HEK293 (cell line): ENCODE results near the gene KCNA1.

Source experiments
- CTCF ChIA-PET: fragments of 350-600 bp; formaldehyde crosslinking; extraction: SDS; loops from one replicate; lab custom pipeline; 2021; ENCODE audit warnings: antibody characterized with exemption; lab: Yijun Ruan, JAX
- POLR2A ChIA-PET: fragments of 300-600 bp; formaldehyde crosslinking; extraction: SDS; loops from one replicate; lab custom pipeline; 2020; ENCODE audit warnings: antibody characterized with exemption, inconsistent platforms; lab: Yijun Ruan, JAX
- H3K27ac ChIP-seq: fragments of 200-500 bp; sonication (Bioruptor generic); 2 replicates; pipeline ENCODE4 v1.5.1; 2014; ENCODE audit warnings: low read depth, low read length, control low read depth, inconsistent platforms; ENCODE audit errors: extremely low read depth
- H3K36me3 ChIP-seq, 2 experiments: fragments of 200-500 bp in 1 of 2; sonication (Bioruptor generic) in 1 of 2; 1 replicate in 1 of 2; 2 replicates in 1 of 2; pipeline ENCODE4 v1.5.1; 2014 to 2017; ENCODE audit warnings: inconsistent platforms in 2 of 2, low read length in 2 of 2; ENCODE audit not compliant: control insufficient read depth in 2 of 2, insufficient read depth in 1 of 2
- H3K4me1 ChIP-seq: fragments of 200-500 bp; sonication (Bioruptor generic); 2 replicates; pipeline ENCODE4 v1.5.1; 2014; ENCODE audit warnings: mild to moderate bottlenecking, low read length, inconsistent platforms; ENCODE audit not compliant: control insufficient read depth, insufficient read depth
- H3K4me3 ChIP-seq: 2 replicates; pipeline ENCODE4 v1.5.1; 2011; ENCODE audit warnings: low read depth, mild to moderate bottlenecking, control low read depth, low read length, moderate library complexity
- H3K9me3 ChIP-seq: fragments of 200-500 bp; sonication (Bioruptor generic); 2 replicates; pipeline ENCODE4 v1.5.1; 2014; ENCODE audit warnings: low read depth, low read length, inconsistent platforms; ENCODE audit not compliant: control insufficient read depth, insufficient read depth
- BCL11B ChIP-seq: fragments of 450-650 bp; formaldehyde crosslinking; IDR thresholded peaks from 2 replicates; pipeline ENCODE4 v1.5.1; 2016; ENCODE audit warnings: low read depth, missing biosample characterization, missing genetic modification characterization
- GLI2 ChIP-seq: fragments of 450-650 bp; formaldehyde crosslinking; IDR thresholded peaks from 2 replicates; pipeline ENCODE4; 2017; ENCODE audit warnings: missing biosample characterization, missing genetic modification characterization, low read depth, borderline replicate concordance
- GLIS1 ChIP-seq: fragments of 450-650 bp; formaldehyde crosslinking; IDR thresholded peaks from 2 replicates; pipeline ENCODE4 v1.5.1; 2016; ENCODE audit warnings: missing biosample characterization, missing genetic modification characterization
- KLF16 ChIP-seq: fragments of 450-650 bp; formaldehyde crosslinking; IDR thresholded peaks from 2 replicates; pipeline ENCODE4 v1.5.1; 2017; ENCODE audit warnings: missing biosample characterization, missing genetic modification characterization
- KLF17 ChIP-seq: fragments of 450-650 bp; formaldehyde crosslinking; IDR thresholded peaks from 2 replicates; pipeline ENCODE4 v1.5.1; 2016; ENCODE audit warnings: missing biosample characterization, missing genetic modification characterization
- OSR2 ChIP-seq: fragments of 450-650 bp; formaldehyde crosslinking; IDR thresholded peaks from 2 replicates; pipeline ENCODE4 v1.5.1; 2016; ENCODE audit warnings: missing biosample characterization, missing genetic modification characterization
- ZBTB20 ChIP-seq: fragments of 450-650 bp; formaldehyde crosslinking; IDR thresholded peaks from 2 replicates; pipeline ENCODE4 v1.5.1; 2016; ENCODE audit warnings: missing biosample characterization, missing genetic modification characterization
- ZNF132 ChIP-seq: fragments of 450-650 bp; formaldehyde crosslinking; IDR thresholded peaks from 2 replicates; pipeline ENCODE4 v1.5.1; 2017; ENCODE audit warnings: missing biosample characterization, missing genetic modification characterization, borderline replicate concordance
- ZNF174 ChIP-seq: fragments of 450-650 bp; formaldehyde crosslinking; IDR thresholded peaks from 2 replicates; pipeline ENCODE4 v1.5.0; 2017; ENCODE audit warnings: missing biosample characterization, mild to moderate bottlenecking, missing genetic modification characterization
- ZNF175 ChIP-seq: fragments of 450-650 bp; formaldehyde crosslinking; IDR thresholded peaks from 2 replicates; pipeline ENCODE4 v1.5.1; 2016; ENCODE audit warnings: missing biosample characterization, missing genetic modification characterization
- ZNF202 ChIP-seq: fragments of 450-650 bp; formaldehyde crosslinking; IDR thresholded peaks from 2 replicates; pipeline ENCODE4 v1.5.1; 2016; ENCODE audit warnings: missing biosample characterization, missing genetic modification characterization, borderline replicate concordance
- ZNF214 ChIP-seq: fragments of 450-650 bp; formaldehyde crosslinking; IDR thresholded peaks from 2 replicates; pipeline ENCODE4 v1.5.1; 2017; ENCODE audit warnings: missing biosample characterization, mild to moderate bottlenecking, missing genetic modification characterization, borderline replicate concordance
- ZNF239 ChIP-seq: fragments of 450-650 bp; formaldehyde crosslinking; IDR thresholded peaks from 2 replicates; pipeline ENCODE4 v1.5.1; 2016; ENCODE audit warnings: missing biosample characterization, missing genetic modification characterization
- ZNF24 ChIP-seq: fragments of 450-650 bp; formaldehyde crosslinking; IDR thresholded peaks from 2 replicates; pipeline ENCODE4 v1.5.1; 2016; ENCODE audit warnings: missing biosample characterization, missing genetic modification characterization
- ZNF354C ChIP-seq: fragments of 450-650 bp; formaldehyde crosslinking; IDR thresholded peaks from 2 replicates; pipeline ENCODE4 v1.5.1; 2016; ENCODE audit warnings: missing biosample characterization, missing genetic modification characterization, low read depth, borderline replicate concordance
- ZNF423 ChIP-seq: fragments of 450-650 bp; formaldehyde crosslinking; IDR thresholded peaks from 2 replicates; pipeline ENCODE4 v1.5.1; 2016; ENCODE audit warnings: missing biosample characterization, missing genetic modification characterization
- ZNF510 ChIP-seq: fragments of 450-650 bp; formaldehyde crosslinking; IDR thresholded peaks from 2 replicates; pipeline ENCODE4 v1.5.1; 2018; ENCODE audit warnings: mild to moderate bottlenecking, missing genetic modification characterization, missing biosample characterization; ENCODE audit not compliant: insufficient replicate concordance
- ZNF530 ChIP-seq: fragments of 450-650 bp; formaldehyde crosslinking; IDR thresholded peaks from 2 replicates; pipeline ENCODE4 v1.5.1; 2016; ENCODE audit warnings: low read depth, missing biosample characterization, missing genetic modification characterization
- ZNF555 ChIP-seq: fragments of 450-650 bp; formaldehyde crosslinking; conservative IDR thresholded peaks from 2 replicates; pipeline ENCODE4 v1.5.1; 2017; ENCODE audit warnings: missing biosample characterization, mild to moderate bottlenecking, missing genetic modification characterization, inconsistent platforms
- ZNF621 ChIP-seq: fragments of 450-650 bp; formaldehyde crosslinking; IDR thresholded peaks from 2 replicates; pipeline ENCODE4 v1.5.1; 2017; ENCODE audit warnings: missing biosample characterization, missing genetic modification characterization
- ZNF658 ChIP-seq: fragments of 450-650 bp; formaldehyde crosslinking; IDR thresholded peaks from 2 replicates; pipeline ENCODE4; 2016; ENCODE audit warnings: missing biosample characterization, missing genetic modification characterization
- ZNF792 ChIP-seq: fragments of 450-650 bp; formaldehyde crosslinking; IDR thresholded peaks from 2 replicates; pipeline ENCODE4 v1.5.1; 2016; ENCODE audit warnings: missing biosample characterization, missing genetic modification characterization
- ZNF843 ChIP-seq: fragments of 450-650 bp; formaldehyde crosslinking; IDR thresholded peaks from 2 replicates; pipeline ENCODE4 v1.5.1; 2016; ENCODE audit warnings: missing biosample characterization, missing genetic modification characterization
- TF ChIP-seq, protein P1 (sequence below): fragments of 450-650 bp; formaldehyde crosslinking; IDR thresholded peaks from 2 replicates; pipeline ENCODE4 v1.5.1; 2016; ENCODE audit warnings: missing biosample characterization, missing genetic modification characterization
- TF ChIP-seq, protein P2 (sequence below): fragments of 450-650 bp; formaldehyde crosslinking; IDR thresholded peaks from 2 replicates; pipeline ENCODE4 v1.5.1; 2016; ENCODE audit warnings: missing biosample characterization, missing genetic modification characterization, low read depth
- TF ChIP-seq, protein P3 (sequence below): fragments of 450-650 bp; formaldehyde crosslinking; IDR thresholded peaks from 2 replicates; pipeline ENCODE4 v1.5.1; 2016; ENCODE audit warnings: missing biosample characterization, missing genetic modification characterization
- TF ChIP-seq, protein P4 (sequence below): fragments of 450-650 bp; formaldehyde crosslinking; IDR thresholded peaks from 2 replicates; pipeline ENCODE4 v1.5.1; 2017; ENCODE audit warnings: missing biosample characterization, missing genetic modification characterization

The KCNA1 gene

GRCh38 chr12:4943067-4943937 is 33.6 kb downstream of the KCNA1 start:
- H3K27ac ChIP-seq: no peak overlapping the region
- TF ChIP-seq KLF17 (tag by site-specific recombination) (no peak), ZNF423 (no peak), ZNF792 (tag by site-specific recombination) (no peak), ZNF843 (tag by site-specific recombination) (no peak), ZNF621 (no peak), ZNF354C (tag by site-specific recombination) (no peak), GLIS1 (no peak), ZNF658 (tag by site-specific recombination) (no peak), KLF16 (no peak), ZNF530 (no peak), ZNF132 (tag by site-specific recombination) (no peak), ZNF174 (tag by site-specific recombination) (no peak), BCL11B (no peak), ZNF175 (tag by site-specific recombination) (no peak), ZNF214 (tag by site-specific recombination) (no peak), ZNF510 (tag by site-specific recombination) (no peak), ZNF239 (tag by site-specific recombination) (no peak)
- TF ChIP-seq, protein P1, sequence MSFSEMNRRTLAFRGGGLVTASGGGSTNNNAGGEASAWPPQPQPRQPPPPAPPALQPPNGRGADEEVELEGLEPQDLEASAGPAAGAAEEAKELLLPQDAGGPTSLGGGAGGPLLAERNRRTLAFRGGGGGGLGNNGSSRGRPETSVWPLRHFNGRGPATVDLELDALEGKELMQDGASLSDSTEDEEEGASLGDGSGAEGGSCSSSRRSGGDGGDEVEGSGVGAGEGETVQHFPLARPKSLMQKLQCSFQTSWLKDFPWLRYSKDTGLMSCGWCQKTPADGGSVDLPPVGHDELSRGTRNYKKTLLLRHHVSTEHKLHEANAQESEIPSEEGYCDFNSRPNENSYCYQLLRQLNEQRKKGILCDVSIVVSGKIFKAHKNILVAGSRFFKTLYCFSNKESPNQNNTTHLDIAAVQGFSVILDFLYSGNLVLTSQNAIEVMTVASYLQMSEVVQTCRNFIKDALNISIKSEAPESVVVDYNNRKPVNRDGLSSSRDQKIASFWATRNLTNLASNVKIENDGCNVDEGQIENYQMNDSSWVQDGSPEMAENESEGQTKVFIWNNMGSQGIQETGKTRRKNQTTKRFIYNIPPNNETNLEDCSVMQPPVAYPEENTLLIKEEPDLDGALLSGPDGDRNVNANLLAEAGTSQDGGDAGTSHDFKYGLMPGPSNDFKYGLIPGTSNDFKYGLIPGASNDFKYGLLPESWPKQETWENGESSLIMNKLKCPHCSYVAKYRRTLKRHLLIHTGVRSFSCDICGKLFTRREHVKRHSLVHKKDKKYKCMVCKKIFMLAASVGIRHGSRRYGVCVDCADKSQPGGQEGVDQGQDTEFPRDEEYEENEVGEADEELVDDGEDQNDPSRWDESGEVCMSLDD (tag by site-specific recombination): no peak
- TF ChIP-seq, protein P2, sequence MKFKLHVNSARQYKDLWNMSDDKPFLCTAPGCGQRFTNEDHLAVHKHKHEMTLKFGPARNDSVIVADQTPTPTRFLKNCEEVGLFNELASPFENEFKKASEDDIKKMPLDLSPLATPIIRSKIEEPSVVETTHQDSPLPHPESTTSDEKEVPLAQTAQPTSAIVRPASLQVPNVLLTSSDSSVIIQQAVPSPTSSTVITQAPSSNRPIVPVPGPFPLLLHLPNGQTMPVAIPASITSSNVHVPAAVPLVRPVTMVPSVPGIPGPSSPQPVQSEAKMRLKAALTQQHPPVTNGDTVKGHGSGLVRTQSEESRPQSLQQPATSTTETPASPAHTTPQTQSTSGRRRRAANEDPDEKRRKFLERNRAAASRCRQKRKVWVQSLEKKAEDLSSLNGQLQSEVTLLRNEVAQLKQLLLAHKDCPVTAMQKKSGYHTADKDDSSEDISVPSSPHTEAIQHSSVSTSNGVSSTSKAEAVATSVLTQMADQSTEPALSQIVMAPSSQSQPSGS: no peak
- TF ChIP-seq, all 188 proteins: peak for 0
- ChIA-PET POLR2A (interaction anchor here (0.6 kb wide), 1 partner anchor 40 kb away, joined by 5 read pairs; no protein-coding TSS in a partner anchor), CTCF (interaction anchor here (1.1 kb wide), 1 partner anchor 13 kb away, joined by 3 read pairs; no protein-coding TSS in a partner anchor)
- Histone ChIP-seq H3K4me3 (no peak overlapping the region), H3K36me3 (no peaks in the 10 kb centered on the region), H3K4me1 (no peaks in the 10 kb centered on the region), H3K9me3 (no peaks in the 10 kb centered on the region)

DNA sequence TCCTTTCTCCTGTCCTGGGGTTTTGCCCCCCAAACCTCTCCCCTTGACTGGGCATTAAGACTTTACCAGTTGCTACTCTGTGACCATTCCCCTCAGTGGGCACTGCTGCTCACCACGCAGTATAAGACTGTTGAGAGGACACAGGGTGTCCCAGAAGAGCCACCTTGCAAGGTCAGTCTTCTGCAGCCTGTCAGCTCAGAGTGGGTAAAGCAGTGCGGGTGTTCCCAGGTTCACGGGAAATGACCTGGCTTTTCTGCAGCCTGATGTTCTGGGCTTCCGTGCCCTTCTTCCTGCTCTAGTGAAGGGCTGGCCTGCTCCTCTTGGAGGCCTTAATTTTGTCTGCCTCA is 34.2 kb downstream of the KCNA1 start:
- no peaks in the 10 kb centered on the region for H3K9me3 ChIP-seq
- POLR2A ChIA-PET: no interaction called here
- no peak overlapping the region for H3K4me3 ChIP-seq
- no peaks in the 10 kb centered on the region for H3K36me3 ChIP-seq
- no peaks in the 10 kb centered on the region for H3K4me1 ChIP-seq
- CTCF ChIA-PET: interaction anchor here (1.1 kb wide), 1 partner anchor 14 kb away, joined by 3 read pairs; no protein-coding TSS in a partner anchor
- H3K27ac ChIP-seq: no peak overlapping the region
- TF ChIP-seq, protein P3, sequence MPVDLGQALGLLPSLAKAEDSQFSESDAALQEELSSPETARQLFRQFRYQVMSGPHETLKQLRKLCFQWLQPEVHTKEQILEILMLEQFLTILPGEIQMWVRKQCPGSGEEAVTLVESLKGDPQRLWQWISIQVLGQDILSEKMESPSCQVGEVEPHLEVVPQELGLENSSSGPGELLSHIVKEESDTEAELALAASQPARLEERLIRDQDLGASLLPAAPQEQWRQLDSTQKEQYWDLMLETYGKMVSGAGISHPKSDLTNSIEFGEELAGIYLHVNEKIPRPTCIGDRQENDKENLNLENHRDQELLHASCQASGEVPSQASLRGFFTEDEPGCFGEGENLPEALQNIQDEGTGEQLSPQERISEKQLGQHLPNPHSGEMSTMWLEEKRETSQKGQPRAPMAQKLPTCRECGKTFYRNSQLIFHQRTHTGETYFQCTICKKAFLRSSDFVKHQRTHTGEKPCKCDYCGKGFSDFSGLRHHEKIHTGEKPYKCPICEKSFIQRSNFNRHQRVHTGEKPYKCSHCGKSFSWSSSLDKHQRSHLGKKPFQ (tag by site-specific recombination): no peak
- no peak for TF ChIP-seq ZBTB20 (tag by site-specific recombination)
- TF ChIP-seq GLI2 (tag by site-specific recombination): no peak
- TF ChIP-seq, protein P4, sequence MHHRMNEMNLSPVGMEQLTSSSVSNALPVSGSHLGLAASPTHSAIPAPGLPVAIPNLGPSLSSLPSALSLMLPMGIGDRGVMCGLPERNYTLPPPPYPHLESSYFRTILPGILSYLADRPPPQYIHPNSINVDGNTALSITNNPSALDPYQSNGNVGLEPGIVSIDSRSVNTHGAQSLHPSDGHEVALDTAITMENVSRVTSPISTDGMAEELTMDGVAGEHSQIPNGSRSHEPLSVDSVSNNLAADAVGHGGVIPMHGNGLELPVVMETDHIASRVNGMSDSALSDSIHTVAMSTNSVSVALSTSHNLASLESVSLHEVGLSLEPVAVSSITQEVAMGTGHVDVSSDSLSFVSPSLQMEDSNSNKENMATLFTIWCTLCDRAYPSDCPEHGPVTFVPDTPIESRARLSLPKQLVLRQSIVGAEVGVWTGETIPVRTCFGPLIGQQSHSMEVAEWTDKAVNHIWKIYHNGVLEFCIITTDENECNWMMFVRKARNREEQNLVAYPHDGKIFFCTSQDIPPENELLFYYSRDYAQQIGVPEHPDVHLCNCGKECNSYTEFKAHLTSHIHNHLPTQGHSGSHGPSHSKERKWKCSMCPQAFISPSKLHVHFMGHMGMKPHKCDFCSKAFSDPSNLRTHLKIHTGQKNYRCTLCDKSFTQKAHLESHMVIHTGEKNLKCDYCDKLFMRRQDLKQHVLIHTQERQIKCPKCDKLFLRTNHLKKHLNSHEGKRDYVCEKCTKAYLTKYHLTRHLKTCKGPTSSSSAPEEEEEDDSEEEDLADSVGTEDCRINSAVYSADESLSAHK: no peak
- no peak for TF ChIP-seq OSR2
- TF ChIP-seq ZNF24: no peak
- TF ChIP-seq ZNF202 (tag by site-specific recombination): no peak
- TF ChIP-seq ZNF555 (tag by site-specific recombination): no peak
